Measurements from ENCODE around the gene ATG3. TPM values are rescaled to one million over a fixed set of nuclear protein-coding genes. Genes with fewer than 3 reads are reported as not detected.

Gene ATG3
- total RNA-seq: 10 to 100 TPM; 52.0 to 86.3 (median 56.4) TPM

DNA sequence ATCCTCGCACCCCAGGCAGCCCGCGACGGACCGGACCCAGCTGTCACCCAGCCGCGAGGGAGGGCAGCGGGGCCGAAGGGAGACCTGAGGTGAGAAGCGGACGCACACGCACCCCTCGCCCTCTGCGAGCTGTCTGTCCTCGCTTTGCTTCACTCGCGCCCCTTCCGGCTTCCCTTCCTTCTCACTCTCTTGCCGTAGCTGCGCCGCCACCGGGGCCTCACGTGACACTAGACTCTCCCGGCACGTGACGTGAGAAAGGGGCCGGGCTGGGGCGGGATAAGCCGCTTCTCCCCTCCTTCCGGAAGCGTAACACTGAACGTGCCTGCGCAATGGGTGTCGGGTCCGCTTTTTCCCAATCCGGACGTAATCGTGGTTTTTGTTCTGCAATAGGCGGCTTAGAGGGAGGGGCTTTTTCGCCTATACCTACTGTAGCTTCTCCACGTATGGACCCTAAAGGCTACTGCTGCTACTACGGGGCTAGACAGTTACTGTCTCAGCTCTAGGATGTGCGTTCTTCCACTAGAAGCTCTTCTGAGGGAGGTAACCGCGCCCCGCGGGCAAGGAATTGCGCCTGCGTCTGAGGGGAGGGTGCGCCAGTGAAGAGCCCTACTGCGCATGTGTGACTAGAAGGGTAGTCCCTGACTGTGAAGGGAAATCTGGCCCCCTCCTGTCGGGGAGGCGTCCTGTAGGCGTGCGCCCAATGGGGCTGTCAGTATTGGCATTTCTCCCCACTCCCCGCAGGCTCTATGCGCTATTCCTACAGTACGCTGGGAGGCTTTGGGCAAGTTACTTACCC lies at the start of gene ATG3, which contains the start of gene SLC35A5:
TSS of gene ATG3 (minus strand) at position 229 of the 796 bp plus-strand sequence. CDS start 434 bp downstream, outside the sequence.
TSS of gene SLC35A5 (plus strand) at position 312 of the 796 bp plus-strand sequence. CDS start 1,359 bp downstream, outside the sequence.
- Histone ChIP-seq H3K27ac (peak within 1 kb of the TSS; percentile 95 to 98 (median 98)), H3K27me3 (no peaks in the 10 kb centered on the region), H3K36me3 (peaks cover 0 to 8% (median 0%) of the 10 kb centered on the region in 3 donors), H3K4me3 (peak within 1 kb of the TSS; percentile 66 to 90 (median 76)), H3K9me3 (no peaks in the 10 kb centered on the region), H3K4me1 (peaks cover 0 to 28% (median 0%) of the 10 kb centered on the region in 4 donors)
- TF ChIP-seq, protein P1, sequence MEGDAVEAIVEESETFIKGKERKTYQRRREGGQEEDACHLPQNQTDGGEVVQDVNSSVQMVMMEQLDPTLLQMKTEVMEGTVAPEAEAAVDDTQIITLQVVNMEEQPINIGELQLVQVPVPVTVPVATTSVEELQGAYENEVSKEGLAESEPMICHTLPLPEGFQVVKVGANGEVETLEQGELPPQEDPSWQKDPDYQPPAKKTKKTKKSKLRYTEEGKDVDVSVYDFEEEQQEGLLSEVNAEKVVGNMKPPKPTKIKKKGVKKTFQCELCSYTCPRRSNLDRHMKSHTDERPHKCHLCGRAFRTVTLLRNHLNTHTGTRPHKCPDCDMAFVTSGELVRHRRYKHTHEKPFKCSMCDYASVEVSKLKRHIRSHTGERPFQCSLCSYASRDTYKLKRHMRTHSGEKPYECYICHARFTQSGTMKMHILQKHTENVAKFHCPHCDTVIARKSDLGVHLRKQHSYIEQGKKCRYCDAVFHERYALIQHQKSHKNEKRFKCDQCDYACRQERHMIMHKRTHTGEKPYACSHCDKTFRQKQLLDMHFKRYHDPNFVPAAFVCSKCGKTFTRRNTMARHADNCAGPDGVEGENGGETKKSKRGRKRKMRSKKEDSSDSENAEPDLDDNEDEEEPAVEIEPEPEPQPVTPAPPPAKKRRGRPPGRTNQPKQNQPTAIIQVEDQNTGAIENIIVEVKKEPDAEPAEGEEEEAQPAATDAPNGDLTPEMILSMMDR (IDR thresholded peaks at IDR 0.05): peak in 1 of 6 experiments; percentile 21
- TF ChIP-seq POLR2A (IDR thresholded peaks at IDR 0.05): peak; percentile 89 to 90
- peak; percentile 98 to 99 (median 98) for DNase-seq

DNA sequence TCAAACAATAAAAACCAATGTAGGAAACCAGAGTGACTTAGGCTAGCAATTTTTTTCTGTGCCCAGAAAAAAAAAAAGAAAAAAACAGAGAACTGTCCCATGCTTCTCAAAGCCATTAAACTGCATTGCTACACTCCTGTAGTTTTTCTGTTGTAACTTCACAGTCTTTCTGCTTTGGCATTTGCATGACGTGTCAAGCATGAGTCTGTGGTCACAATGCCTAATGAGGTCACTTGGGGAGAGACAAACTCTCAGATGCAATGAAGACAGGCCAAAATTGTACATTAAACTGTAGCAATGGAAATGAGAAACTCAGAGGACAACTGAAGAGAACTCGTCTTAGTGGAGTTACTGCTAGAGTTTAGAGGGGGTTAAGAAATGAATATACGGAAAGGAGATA lies 48.4 kb upstream of the ATG3 start:
- Histone ChIP-seq H3K27me3 (no peaks in the 10 kb centered on the region), H3K36me3 (peaks cover 0 to 4% (median 0%) of the 10 kb centered on the region in 3 donors), H3K4me3 (no peak overlapping the region), H3K9me3 (no peaks in the 10 kb centered on the region), H3K27ac (no peak overlapping the region), H3K4me1 (no peaks in the 10 kb centered on the region)
- no peak for DNase-seq
- no peak for TF ChIP-seq POLR2A (IDR thresholded peaks at IDR 0.05)
- TF ChIP-seq, protein P1 (IDR thresholded peaks at IDR 0.05): no peak

DNA sequence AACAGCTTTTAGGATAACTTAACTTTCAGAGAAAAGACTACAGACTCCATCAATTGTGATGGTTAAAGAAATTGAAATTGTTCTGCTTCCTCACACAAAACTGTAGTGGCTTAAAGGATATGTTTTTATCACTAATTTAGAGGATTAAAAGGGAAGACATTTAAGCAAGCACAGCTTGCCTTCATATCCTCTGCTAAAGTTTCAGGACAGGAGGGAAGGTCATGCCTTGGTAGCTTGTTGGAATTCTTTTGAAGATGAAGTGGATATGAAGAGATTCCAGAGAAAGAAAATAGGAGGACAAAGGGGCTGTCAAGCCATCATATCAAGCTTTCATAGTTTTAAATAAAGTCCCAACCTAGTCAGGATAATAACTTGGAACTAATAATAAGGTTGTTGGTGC lies 46.1 kb upstream of the ATG3 start:
- H3K4me3 ChIP-seq: no peak overlapping the region
- H3K36me3 ChIP-seq: peaks cover 0 to 4% (median 0%) of the 10 kb centered on the region in 3 donors
- no peaks in the 10 kb centered on the region for H3K27me3 ChIP-seq
- TF ChIP-seq POLR2A (IDR thresholded peaks at IDR 0.05): no peak
- TF ChIP-seq, protein P1 (IDR thresholded peaks at IDR 0.05): no peak
- DNase-seq: no peak
- no peaks in the 10 kb centered on the region for H3K9me3 ChIP-seq
- no peaks in the 10 kb centered on the region for H3K4me1 ChIP-seq
- no peak overlapping the region for H3K27ac ChIP-seq

DNA sequence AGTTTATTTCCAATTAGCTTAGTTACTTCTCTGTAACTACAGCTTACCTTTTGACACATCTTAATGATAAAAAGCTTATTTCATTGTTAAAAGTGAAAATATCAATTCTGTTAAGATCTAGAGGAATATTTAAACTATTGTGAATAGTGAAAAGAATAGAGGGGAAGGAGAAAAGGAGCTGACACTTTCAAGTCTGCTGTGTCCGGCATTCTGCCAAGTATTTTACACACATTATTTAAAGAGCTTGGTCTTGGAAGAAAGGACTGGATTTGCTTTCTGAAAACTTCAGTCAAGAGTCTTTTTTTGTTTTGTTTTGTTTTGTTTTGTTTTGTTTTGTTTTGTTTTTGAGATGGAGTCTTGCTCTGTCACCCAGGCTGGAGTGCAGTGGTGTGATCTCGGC lies 44.3 kb upstream of the ATG3 start:
- H3K36me3 ChIP-seq: peaks cover 0 to 4% (median 0%) of the 10 kb centered on the region in 3 donors
- no peaks in the 10 kb centered on the region for H3K4me1 ChIP-seq
- no peaks in the 10 kb centered on the region for H3K27me3 ChIP-seq
- no peak for DNase-seq
- H3K4me3 ChIP-seq: no peak overlapping the region
- H3K9me3 ChIP-seq: no peaks in the 10 kb centered on the region
- H3K27ac ChIP-seq: no peak overlapping the region
- TF ChIP-seq POLR2A (IDR thresholded peaks at IDR 0.05): no peak
- TF ChIP-seq, protein P1 (IDR thresholded peaks at IDR 0.05): no peak

DNA sequence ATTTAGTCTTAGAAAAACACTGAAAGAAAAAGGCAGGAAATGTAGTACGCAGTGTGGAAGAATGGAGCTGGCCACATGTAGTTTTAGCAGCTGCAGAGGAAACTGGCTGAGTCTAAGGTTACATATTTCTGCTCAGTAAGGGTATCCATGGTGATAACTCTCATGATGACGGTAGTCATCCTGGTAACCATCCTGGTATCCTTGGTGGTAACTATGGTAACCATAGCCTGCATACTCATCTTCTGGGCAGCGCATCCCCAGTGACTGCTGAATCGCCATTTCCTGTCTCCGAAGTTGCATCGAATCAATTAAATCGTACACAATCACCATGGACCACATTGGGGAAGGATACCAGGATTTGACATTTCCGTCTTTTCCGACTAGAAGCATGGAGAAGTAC lies 43.5 kb upstream of the ATG3 start:
- no peak for DNase-seq
- Histone ChIP-seq H3K4me3 (no peak overlapping the region), H3K27ac (no peak overlapping the region), H3K27me3 (no peaks in the 10 kb centered on the region), H3K36me3 (peaks cover 0 to 4% (median 0%) of the 10 kb centered on the region in 3 donors), H3K9me3 (no peaks in the 10 kb centered on the region), H3K4me1 (no peaks in the 10 kb centered on the region)
- TF ChIP-seq, protein P1 (IDR thresholded peaks at IDR 0.05): no peak
- no peak for TF ChIP-seq POLR2A (IDR thresholded peaks at IDR 0.05)
